ENCODE data around the gene MYH7.
"Not testable (repeated sequence)": the region's sequence is repeated elsewhere in the genome, so short reads cannot be mapped to it uniquely, and the experiment has no call there.

The MYH7 gene

DNA sequence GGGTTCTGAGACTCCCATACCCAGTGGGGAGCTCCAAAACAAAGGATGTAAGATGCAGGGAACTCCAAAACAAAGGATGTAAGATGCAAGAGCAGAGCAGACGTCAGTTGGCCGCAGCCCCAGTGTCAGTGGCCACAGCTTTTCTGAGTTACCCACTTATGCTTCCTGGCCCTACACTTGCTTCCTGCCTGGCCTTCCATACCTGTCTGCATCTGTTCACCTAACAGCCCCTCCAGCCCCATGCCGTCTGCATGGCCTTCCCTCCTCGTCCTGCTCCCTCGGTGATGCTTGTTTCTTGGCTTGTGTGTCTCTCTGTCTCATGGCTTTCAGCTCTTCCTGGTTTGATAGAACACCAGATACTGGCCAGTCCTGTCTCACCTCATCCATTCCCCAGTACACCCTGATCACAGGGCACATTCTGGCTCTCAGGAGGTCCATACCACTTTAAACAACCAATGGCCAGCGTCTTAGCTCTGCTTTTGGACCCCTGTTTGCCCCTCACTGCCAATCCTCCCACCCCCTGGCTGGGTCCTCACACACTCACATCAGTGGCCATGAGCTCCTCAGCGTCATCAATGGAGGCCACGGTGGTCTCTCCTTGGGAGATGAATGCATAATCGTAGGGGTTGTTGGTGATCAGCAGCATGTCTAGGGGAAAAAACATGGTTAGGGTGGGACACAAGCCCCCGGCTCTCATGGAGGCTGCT is 5.3 kb downstream of the MYH7 start:
- no peak for DNase-seq (ENCODE audit: low spot score)

DNA sequence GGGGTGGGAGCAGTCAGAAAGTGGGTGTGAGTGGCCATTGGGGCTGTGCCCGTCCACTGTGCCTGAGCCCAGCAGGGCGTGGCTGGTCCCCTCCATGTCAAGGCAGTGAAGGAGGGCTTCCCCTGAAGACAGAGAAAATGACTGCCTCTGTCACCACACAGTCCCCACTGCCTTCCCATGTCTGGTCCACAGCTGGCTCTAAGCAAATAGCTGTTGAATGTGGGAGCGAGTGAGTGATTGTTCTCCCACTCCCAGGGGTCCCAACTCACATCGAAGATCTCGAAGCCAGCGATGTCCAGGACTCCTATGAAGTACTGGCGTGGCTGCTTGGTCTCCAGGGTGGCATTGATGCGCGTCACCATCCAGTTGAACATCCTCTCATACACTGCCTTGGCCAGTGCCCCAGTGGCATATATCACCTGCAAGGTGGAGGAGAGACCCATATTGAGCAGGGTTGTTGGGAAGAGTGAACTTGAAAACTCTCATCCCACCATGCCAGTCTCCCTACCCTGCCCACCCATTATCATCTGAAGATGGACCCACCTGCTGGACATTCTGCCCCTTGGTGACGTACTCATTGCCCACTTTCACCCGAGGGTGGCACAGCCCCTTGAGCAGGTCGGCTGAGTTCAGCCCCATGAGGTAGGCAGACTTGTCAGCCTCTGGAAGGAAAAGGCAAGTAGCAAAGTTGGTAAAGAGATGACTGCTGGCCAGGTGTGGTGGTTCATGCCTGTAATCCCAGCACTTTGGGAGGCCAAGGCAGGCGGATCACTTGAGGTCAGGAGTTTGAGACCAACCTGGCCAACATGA is 6.6 kb downstream of the MYH7 start:
- no peak for DNase-seq (ENCODE audit: low spot score)

- DNase-seq (ENCODE audit: low spot score): not testable (repeated sequence)
Observed at GRCh38 chr14:23425798-23426197, 9.7 kb downstream of the MYH7 start.

DNA sequence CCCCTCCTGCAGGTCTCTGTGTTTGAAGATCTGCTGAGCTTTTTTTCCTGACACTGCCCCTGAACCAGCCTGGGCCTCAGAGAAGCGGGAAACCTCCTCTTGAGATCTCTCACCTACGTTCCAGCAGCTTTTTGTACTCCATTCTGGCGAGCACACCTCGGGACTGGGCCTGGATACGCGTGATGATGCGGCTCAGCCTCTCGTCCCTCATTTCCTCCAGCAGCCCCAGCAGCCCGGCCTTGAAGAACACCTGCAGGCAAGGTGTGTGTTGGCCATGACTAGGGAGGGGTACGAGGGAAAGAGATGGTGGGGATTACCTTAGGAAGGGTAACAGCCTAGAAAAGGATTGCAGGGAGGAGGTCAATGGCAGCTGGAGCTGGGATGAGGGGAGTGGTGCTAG is 10.3 kb downstream of the MYH7 start:
- no peak for DNase-seq (ENCODE audit: low spot score)

DNA sequence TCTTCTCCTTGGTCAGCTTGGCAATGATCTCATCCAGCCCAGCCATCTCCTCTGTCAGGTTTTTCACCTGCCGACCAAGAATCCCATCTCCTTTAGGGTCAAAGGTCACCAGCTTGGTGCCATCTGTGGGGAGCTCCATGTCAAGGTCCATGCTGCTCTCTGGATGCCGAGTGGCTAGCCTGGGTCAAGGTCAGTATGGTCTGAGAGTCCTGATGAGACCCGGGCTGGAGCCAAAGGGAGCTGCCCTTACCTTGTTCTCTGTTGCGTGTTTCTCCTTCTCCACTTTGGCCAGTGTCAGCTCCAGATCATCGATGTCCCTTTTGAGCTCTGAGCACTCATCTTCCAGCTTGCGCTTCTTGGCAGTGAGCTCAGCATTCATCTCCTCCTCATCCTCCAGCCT is 11.8 kb downstream of the MYH7 start:
- no peak for DNase-seq (ENCODE audit: low spot score)

GRCh38 chr14:23421594-23421993 is 13.9 kb downstream of the MYH7 start:
- DNase-seq (ENCODE audit: low spot score): no peak

DNA sequence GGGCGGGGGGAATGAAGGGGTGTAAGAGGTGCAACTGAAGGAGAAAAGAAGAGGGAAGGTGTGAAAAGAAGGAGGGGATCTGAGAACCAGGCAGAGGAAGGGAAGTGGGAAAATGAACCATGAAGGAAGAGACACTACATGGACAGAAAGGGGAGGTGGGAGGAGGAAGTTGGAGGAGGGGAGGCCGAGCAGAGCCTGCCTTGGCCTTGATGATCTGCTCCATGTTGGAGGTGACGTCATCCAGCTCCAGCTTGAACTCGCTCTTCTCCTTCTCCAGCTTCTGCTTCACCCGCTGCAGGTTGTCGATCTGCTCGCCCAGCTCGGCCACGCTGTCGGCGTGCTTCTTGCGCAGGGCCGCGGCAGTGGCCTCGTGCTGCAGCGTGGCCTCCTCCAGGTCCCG is 15.8 kb downstream of the MYH7 start:
- DNase-seq (ENCODE audit: low spot score): not testable (repeated sequence)

- no peak for DNase-seq (ENCODE audit: low spot score)
Observed at GRCh38 chr14:23418021-23418420, 17.4 kb downstream of the MYH7 start.

DNA sequence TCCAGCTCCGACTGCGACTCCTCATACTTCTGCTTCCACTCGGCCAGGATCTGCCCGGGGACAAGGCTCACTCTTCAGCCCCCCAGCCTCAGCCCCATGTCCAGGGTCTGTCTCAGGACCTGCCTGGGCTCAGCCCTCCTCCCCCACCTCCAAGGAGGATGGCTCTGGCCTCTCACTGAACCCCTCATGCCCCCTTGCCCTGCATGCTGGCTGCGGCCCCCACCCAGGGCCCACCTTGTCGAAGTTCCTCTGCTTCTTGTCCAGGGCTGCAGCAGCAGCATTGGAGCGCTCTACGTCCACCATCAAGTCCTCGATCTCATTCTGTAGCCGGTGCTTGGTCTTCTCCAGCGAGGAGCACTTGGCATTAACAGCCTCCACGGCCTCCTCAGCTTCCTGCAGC is 18.2 kb downstream of the MYH7 start:
- DNase-seq (ENCODE audit: low spot score): not testable (repeated sequence)

- DNase-seq (ENCODE audit: low spot score): no peak
Observed at GRCh38 chr14:23416801-23417200, 18.7 kb downstream of the MYH7 start.

DNA sequence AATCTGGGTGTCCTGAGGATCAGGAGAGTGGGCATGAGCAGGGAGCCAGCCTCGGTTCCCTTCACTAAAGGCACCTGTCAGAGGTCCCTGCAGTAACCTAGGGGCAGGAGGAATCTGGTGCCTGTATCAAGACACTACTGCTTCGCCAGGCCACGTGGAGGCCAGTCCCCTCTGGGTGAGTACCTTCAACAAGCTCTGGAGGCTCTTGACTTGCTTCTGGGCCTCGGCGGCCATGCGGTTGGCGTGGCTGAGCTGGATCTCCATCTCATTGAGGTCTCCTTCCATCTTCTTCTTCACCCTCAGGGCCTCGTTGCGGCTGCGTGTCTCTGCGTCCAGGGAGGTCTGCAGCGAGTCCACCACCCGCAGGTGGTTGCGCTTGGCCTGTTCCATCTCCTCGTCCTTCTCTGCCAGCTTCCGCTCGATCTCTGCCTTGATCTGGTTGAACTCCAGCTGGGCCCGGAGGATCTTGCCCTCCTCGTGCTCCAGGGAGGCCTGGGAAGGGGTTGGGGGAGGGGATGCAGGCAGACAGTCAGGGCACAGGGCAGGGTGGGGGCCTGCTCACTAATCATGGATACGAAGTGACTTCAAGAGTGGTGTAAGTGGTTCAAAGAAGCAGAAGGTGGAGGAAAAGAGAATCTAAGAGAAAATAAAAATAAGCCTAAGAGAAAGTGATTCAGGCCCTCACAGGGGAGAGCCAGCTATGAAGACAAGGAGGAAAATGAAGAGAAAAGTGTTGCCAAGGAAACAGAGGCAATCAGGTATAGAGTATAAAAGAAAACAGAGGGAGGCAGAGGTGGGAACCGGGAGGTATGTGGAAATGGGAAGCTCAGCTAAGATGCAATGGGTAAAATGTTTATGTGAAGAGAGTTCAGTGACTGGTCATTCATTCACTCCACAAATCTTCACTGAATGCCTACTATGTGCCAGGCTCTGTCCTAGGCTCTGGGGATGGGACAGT is 19.4 kb downstream of the MYH7 start:
- DNase-seq (ENCODE audit: low spot score): peak; percentile 24

DNA sequence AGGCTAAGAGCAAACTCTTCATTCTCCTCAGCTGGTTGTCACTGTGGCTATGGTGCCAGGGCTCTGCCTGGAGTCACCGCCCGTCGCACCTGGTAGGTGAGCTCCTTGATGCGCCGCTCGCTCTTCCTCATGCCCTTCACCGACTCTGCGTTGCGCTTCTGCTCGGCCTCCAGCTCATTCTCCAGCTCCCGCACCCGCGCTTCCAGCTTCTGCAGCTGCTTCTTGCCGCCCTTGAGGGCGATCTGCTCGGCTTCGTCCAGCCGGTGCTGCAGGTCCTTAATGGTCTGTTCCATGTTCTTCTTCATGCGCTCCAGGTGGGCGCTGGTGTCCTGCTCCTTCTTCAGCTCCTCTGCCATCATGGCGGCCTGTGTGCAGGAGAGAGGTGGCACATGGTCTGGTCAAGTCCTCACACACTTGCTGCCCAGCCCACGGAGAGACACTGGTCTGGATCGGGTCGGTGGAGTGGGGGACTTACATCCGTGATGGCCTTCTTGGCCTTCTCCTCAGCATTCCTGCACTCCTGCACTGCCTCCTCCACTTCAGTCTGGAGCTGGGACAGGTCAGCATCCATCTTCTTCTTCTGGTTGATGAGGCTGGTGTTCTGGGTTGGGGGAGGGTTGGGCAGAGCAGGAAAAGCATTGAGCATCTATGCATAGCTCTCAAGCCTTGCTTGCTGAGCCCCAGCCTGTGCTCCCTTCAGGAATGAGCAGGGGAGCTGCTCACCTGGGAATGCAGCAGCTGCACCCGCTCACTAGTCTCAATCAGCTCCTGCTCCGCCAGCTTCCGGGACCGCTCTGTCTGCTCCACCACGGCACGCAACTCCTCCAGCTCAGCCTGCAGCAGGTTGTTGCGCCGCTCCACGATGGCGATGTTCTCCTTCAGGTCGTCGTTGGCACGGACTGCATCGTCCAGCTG is 20.3 kb downstream of the MYH7 start:
- DNase-seq (ENCODE audit: low spot score): peak; percentile 21

GRCh38 chr14:23414254-23414653 is 21.2 kb downstream of the MYH7 start:
- DNase-seq (ENCODE audit: low spot score): no peak

- no peak for DNase-seq (ENCODE audit: low spot score)
Observed at GRCh38 chr14:23413681-23414080, 21.8 kb downstream of the MYH7 start.

DNA sequence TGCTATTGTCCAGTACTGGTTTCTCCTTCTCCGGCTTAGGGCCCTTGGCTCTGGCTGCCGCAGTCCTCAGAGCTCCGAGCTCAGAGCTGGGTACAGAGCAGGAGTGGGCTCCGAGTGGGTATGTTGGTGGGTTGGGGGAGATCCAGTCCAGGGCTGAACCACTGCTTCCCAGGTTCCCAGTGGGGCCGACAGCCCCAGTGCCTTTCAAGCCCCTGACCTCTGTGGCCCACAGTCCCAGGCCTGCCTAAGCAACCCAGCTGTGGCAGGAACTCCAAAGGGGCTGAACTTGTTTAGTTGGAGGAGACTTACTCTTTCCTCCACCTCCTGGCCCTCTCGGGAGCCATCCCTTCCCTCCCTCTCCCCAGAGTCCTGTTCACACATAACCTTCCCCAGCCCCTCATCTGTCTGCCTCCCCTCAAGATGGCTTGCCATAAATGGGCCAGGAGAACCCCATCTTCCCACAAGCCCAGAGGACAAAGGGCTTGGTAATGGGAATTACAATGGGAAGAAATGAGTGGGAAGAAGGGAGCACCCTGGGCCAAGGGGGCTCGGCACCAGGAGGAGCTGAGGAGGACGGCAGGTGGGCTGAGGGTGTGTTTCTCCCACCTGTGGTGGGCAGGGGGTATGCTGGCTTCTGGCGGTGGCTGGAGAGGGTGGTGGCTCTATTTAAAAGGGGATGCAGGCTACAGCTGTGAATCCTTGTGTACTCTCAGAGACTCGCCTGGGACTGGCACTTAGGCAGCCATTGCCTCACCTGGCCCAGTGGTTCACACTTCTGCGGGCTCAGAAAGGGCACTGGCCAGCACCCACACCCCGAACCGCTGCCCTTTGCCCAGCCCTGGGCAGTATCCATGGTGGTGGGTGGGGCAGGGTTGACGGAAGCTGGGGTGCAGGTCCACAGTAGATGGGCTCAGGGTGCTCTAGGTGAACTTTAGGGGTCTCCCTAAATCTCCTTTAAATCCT is 23.6 kb downstream of the MYH7 start:
- DNase-seq (ENCODE audit: low spot score): no peak

DNA sequence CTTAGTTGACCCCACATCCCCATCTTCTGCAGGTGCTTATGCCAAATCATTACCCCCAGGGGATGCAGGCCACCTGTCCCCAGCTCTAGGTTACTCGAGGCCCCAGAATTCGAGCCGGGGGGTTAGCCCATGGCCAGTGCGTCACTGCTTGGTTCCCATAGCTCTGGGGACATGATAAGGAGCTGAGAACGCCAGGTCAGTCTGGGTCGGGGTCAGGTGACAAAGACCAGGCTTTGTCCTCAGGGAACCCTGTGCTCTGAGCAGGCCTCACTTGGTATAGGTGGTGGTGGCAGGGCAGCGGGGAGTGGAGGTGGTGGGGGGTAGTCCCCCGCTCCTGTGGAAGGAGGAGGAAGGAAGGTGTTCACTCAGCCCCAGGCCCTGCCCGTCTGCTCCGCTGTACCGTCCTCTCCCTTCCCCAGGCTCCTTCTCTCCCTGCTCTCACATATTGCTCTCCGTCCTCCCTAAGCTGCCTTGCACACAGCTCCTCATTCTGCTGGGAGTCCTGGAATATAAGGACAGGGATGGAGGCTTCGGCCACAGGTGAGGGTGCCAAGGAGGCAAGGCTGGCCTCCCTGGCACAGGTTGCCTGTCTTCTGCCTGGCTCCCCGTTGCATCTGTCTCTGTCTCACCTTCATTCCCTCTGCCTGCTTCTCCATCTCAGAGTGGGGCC is 25.4 kb downstream of the MYH7 start:
- no peak for DNase-seq (ENCODE audit: low spot score)

GRCh38 chr14:23409475-23409874 is 26.0 kb downstream of the MYH7 start:
- DNase-seq (ENCODE audit: low spot score): no peak

- DNase-seq (ENCODE audit: low spot score): no peak
Observed at GRCh38 chr14:23408307-23408630, 27.2 kb downstream of the MYH7 start.

DNA sequence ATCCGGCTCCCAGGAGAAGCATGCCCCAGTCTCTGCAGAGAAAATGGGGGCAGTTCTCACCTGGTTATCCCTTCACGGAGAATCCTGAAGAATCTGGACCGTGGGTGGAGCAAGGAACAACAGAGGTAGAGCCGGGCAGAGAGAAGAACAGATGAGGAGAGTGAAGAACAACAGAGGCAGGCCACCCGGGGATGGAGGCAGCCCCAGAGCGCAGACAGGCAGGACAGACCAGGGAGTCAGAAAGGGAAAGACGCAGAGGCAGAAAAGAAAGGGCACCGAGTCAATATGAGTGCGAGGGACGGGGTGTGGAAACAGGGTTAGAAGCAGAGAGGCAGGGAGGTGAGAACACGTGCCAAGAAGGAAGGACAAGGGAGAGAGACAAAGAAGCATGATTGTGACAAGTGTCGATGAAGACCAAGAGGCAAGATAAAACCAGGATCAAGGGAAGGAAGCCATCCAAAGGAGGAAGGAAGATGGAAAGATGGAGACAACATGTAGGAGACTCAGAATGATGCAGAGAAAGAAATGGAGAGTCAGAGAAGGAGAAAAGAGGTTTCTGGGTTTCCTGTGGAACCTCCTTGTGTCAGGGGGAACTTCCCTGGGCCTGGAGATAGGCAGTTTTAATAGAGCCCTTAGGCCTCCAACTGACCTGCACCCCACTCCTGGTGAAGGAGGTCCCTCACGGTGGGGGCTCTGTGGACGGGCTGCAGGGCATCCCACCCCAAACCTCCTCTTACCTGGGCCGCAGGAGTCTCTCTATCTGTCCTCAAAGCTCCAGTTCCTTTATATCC is 27.7 kb downstream of the MYH7 start, which contains the start of gene MYH6:
Gene MYH6, minus strand, starts transcription at position 758 of the 791 bp plus-strand sequence. CDS start 1,050 bp downstream, outside the sequence.
- no peak for DNase-seq (ENCODE audit: low spot score)
